Ecto neural progenitor cell (in vitro differentiated cells): ENCODE data around the gene LHX4.
A peak's percentile ranks its signal among the peaks of the same experiment; 100 is the strongest.

Source experiments
- DNase-seq: peaks from one replicate; pipeline ENCODE4 v3.0.0-alpha.2; 2018; ENCODE audit warnings: low spot score

The LHX4 gene

DNA sequence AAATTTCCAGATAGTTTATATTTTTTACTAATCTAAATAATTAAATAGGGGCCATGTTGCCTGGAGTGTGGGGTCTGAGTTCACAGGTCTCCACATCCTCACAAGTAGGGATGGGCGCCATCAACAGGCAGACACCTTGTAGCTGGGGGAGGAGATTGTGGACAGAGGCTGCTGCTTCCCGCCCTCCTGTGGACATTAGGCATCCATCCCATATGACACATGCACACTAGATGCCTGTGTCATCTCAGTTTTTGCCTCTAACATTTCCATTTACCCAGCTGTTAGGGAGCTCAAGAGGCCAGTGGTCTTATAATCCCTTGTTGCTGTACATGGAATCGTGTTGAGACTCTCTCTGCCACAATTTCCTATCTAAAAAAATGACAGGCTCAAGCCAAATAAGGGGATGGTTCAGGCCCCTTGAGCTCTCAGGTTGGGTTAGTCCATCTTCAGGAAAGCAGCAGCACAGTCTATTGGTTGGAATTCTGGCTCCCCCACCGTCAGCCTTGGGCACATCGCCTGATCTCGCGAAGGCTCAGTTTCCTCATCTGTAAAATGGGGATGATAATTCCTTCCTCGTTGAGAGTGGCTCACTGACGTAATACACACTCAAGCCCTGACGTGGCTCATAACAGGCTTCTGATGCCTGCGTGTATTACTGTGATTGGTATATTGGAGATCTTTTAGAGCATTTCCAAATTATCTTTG lies 13.6 kb downstream of the LHX4 start:
- no peak for DNase-seq

DNA sequence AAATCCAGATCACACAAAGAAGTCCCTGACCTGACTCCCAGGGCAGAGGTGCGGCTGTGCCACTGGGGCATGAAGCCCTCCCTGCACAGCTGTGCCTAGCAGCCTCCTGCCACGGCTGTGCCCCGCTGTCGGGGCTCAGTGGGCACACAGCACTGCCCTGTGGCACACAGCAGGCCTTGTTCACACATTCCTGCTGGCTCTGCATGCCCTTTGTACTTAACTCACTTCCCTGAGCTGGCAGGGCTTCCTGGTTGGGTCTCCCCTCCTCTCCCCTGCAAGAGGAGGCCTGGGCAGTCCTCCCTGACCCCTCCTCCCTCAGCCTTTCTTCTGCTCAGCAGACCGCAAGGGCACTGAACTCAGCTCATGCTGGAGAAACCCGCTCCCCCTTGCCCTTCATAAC lies 14.8 kb downstream of the LHX4 start:
- DNase-seq, result no peak

DNA sequence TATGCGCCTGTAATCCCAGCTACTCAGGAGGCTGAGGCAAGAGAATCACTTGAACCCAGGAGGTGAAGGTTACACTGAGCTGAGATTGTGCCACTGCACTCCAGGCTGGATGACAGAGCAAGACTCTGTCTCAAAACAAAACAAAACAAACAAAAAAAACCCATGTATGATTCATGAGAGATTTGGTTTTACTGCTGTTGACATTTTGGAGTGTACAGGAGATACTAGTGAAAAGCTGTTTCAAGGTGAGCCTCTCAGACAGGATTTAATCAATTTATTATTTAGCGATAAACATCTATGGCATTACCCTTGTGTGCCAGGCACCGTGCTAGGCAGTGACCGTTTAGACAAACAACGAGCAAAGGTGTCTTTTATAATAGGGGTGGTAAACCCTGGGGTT lies 16.5 kb downstream of the LHX4 start:
- DNase-seq, result no peak

DNA sequence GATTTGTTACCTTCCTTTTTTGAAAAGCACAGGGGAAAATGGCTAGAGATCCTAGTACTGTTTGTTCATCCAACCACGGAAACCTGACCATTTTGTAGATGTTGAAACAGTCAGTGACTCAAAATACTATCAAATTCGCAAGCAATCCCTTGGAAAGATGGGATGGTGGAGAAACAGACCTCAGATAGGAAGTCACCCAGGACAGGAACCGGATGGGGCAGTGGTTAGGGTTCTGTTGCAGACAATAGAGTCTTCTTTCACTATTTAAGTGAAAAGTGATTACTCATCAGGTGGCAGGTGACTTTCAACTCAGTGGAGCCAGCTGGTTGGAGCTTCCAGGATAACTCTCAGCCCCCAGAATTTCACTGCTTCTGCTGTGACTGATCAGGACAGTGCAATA lies 17.0 kb downstream of the LHX4 start:
- DNase-seq, result no peak

DNA sequence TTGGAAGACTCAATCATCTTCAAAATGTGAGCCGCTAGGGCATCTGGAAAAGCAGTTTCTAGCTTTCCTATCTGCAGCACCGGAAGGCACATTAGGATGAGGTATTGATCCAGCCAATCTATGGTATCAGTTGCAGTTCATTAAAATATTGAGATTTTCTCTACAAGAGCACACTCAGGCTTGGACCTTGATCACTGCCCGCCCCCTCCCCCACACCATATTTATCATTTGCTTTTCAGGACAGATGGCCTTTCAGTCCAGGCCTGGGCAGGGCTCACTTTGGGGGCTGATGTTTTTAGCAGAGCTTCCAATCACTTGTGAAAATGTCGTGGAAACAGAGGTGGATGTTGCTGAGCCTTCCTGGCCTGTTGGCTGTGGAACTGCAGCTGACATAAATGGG lies 17.5 kb downstream of the LHX4 start:
- DNase-seq, result no peak

DNA sequence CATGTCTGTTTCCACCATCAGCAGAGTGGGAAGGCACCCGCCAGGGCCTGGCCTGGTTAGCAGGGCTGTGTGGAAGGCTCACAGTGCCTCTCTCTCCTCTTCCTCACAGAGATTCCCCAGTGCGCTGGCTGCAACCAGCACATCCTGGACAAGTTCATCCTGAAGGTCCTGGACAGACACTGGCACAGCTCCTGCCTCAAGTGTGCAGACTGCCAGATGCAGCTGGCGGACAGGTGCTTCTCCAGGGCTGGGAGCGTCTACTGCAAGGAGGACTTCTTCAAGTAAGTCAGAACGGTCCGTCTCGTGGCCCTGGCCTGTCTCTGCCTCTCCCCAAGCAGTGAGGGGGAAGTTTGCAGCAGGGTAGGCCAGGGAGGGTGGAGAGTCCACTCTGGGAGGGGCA lies 18.1 kb downstream of the LHX4 start:
- no peak for DNase-seq

DNA sequence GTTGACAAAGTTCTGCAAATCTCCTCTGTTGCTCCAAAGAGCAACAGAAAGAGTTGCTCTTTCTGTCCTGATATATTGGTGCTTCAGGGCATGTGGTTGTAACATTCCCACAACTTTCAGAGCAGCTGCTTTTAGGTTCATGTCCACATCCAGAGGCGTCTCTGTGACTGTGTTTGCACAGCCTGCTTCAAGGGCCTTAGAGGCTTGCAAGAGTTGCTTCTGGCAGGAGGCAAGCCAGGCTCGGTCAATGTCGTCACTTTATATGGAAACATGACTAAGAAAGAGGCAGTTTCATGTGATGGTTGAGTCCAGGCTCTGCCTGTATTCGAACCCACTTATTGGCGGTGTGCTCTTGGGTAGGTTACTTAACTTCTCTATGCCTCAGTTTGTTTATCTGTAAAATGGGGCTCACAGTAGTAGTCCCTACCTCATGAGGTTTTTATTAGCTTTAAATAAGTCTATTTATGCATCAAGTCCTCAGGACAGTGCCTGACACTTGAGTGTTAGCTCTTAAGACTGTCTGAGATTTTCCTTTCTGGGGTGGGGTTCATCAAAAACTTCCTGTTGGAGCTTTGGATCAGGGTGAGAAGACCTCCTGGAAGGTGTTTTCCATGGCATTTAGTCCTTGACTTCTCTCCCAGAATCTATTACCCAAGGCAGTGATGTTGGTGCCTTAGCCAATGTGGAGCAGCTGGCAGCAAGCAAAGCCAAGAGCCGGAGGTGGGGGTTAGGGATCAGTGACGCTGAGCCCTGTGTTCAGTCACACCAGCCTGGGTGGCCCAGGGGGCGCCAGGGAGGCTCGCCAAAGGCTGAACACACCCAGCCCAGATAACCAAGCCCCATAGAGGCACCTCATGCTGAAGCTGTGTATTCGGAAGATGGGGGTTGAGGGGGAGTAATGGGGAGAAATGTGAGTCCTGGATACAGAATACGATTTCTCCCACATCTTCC lies 18.9 kb downstream of the LHX4 start:
- DNase-seq, result no peak

DNA sequence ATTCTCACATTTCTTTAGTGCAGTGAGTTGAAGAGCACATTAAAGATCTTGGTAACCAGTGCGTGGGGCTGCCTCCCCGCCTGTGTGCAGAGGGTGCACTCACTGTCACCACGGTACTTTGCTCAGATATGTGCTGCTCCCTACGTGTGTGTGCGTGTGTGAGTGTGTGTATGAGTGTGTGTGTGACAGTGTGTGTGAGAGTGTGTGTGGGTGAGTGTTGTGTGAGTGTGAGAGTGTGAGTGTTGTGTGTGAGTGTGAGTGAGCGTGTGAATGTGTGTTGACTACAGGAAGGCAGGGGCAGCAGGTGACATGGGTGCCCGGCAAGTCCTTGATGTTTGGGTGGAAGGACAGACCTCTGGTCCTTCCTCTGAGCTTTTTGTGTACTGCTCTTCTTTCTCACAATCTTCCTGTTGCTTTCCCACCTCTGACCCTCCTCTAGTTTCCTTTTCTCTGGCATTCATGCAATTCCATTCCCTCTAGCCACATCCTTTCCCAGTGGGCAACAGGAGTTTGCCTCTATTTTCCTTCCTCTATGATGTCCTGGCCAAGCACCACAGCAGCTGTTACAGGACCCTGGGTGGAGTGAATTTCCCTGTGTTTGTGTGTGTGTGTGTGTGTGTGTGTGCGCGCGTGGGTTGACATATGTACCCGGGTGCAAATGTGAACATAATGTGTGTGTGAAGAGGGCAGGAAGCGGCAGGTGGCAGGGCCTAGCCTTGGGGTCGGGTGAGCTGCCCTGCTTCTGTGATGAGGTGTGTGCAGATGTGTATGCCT lies 19.8 kb downstream of the LHX4 start:
- DNase-seq, result no peak

DNA sequence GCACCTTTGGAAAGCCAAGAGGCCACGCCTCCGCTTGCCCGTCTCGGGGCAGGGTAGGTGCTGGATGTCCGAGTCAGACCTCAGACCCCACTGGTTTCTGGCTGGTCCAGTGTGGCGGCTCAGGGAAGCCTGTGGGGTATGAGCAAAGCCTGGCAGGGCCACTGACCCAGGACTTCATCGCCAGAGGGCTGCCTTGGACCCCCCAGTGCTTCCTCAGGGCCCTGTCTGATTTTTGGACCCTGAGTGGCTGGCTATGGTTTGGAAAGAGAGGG lies 20.4 kb downstream of the LHX4 start:
- DNase-seq, result no peak

DNA sequence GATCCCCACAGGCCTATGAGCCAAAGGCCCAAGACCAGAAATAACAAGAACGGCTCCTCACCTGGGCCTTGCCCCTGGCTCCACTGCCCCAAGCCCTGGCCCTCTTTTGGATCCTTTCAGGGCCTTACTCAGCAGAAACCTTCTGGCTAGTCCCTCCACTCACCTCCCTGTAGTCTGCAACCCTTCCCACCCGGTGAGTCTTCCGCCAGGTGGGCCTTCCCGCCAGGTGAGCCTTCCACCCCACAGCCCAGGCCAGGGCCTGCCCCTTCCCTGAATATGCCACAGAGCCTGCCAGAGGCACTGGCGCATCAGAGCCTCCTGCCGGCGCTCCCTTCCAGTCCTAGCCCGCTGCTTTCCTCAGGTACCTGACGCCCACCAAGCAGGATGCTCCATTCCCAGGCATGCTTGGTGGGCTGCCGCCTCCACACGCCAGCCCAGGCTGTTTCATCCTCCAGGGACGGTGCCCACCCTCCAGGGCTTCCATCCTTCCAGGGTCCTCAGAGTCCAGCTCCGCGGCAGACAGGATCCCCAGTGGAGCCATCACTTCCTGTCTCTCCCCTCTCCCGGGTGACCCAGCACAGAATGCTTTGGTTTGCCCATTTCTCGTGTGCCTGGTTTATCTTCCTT lies 20.9 kb downstream of the LHX4 start:
- DNase-seq, result no peak

DNA sequence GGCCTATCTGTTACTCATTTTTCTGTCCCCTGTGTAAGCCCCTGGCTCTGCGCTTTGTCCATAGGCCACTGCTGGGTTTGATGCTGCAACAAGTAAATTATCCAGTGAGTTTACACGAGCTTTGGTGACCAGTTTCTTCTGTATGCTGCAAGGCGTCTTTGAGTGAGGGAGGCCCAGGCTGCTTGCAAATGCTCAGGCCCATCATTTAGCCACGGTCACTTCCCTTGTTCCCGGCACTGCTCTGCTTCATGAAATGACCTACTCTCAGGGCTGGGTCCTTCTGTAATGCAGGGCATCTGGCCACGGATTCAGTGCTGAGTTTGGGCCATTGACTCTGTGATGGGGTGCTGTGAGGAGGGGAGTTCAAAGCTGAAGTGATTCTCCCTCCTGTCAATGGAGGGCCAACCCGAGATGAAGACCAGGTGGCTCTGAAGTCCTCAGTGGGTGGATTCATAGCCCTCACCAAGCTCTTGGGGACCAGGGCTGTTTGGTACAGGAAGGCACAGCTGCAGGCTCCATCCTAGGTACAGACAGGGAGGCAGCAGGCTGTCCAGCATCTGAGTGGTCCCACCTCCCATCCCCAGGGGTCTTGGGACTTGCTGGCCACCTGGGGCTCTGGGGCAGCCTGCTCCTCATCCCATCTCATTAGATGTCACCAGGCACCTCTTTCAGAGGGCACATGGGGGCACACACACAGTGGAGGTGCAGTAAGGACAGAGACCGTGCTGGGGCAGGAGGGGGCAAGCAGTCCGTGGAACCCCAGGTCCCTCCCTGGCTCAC lies 21.7 kb downstream of the LHX4 start:
- peak; percentile 39 for DNase-seq

DNA sequence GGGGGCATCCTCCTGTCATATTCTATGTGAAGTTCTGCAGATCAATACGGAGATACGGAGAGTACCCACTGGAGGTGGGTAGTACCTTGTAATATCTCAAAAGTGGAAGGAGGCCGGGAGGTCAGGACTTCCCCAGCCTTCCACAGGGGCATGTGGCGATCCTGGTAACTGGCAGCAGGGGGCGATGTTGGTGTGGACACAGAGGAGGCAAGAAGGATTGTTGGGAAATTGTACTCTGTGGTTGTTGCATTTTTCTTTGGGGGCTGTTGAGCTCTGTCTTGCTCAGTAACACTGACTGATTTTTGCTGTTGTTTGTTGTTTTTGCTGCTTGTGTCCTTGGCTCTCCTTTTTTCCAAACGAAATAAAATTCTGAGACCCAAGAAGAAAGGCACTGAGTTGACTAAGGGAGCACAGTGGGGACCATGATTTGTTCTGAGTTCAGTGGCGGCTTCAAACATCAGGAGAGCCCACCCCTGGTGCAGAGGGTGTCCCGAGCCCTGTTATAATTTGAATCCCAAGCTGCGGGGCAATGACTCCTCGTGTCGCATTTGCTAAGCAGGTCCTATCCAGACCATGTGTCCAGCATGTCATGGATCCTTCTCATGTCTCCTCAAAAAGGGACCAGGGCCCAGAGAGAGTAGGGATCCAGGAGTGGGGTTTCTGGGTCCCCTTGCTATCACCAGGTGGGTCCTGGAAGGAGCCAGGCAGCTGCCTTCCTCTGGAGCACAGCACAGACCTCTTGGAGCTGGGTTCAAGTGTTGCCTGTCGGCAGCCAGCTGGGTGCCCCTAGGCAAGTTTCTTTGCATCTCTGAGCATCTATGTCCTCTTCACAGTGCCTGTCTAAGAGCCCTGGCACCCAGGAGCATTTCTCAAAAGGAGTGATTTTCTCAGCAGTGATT lies 22.8 kb downstream of the LHX4 start:
- DNase-seq, result peak; percentile 86

DNA sequence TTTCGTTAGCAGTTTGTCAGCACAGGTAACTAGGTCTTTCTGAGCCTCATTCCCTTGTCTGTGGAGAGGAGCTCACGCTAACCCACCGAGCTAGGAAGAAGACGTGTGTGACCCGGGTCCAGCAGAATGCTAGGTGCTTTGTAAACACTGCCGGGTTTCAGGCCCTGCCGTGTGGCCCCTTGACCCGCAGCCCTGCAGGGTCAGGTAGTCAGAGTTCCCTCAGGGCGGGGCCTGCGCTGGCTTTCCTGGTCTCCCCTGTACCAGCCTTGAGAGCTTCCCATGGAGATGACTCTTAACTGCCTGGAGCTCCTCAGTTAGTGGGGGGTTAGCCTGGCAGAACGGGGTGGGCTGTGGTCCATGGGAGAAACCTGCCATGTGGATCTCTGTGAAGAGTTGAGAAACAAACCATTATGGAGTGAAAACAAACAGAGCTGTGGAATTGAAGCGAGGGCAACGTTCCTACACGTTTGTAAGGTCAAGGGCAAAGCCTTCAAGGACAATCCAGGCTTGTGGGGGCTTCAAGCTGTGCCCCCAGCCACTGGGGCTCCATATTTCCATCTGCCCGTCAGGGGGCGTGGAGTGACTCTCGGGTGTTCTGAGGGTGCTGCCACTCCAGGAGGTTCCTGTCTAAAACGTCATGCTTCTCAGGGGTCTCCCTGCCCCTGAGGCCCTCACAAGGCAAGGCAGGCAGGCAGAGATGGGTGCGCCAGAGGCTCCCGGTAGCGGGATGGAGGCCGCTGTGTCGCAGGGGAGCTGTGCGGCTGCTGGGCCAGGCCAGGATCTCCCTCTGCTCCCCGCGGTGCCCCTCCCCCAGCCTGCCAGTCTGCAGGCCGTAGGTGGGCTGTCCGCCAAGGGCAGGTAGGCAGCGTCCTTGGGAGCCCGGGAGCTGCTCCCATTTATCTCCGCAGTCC lies 23.8 kb downstream of the LHX4 start:
- peak; percentile 46 for DNase-seq

DNA sequence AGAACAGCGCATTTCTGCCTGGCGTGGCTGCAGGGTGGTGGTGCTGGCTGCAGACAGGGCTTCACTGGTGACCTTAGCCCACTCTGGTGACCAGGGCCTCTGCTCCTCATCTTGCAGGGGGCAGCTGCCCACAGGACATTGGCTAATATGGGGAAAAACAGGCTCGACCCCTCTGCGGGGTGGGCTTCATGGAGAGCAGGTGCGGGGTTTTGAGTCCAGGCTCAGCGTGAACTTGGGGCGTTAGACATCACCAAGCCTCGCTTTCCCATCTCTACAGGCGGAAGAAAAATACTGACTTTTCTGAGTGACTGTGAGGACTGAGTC lies 24.4 kb downstream of the LHX4 start:
- DNase-seq, result no peak

DNA sequence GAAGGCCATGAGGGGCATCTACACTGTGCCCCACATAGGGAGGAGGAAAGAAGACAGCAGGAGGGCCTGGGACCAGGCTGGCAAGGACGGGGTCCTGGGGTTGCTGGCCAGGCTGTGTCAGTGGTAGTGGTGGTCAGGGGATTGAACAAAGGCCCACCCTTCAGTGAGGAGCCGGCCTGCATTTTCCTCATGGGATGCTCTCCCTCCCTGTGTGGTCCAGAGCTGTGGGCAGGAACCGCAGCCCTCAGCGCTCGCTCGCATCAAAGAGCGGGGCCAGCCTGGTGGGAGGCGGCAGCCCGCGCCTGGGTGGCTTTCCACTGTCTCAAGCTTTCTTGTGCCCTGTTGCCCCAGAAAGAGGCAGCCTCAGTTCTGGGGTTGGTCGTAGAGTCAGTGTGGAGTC lies 24.8 kb downstream of the LHX4 start:
- DNase-seq, result no peak

DNA sequence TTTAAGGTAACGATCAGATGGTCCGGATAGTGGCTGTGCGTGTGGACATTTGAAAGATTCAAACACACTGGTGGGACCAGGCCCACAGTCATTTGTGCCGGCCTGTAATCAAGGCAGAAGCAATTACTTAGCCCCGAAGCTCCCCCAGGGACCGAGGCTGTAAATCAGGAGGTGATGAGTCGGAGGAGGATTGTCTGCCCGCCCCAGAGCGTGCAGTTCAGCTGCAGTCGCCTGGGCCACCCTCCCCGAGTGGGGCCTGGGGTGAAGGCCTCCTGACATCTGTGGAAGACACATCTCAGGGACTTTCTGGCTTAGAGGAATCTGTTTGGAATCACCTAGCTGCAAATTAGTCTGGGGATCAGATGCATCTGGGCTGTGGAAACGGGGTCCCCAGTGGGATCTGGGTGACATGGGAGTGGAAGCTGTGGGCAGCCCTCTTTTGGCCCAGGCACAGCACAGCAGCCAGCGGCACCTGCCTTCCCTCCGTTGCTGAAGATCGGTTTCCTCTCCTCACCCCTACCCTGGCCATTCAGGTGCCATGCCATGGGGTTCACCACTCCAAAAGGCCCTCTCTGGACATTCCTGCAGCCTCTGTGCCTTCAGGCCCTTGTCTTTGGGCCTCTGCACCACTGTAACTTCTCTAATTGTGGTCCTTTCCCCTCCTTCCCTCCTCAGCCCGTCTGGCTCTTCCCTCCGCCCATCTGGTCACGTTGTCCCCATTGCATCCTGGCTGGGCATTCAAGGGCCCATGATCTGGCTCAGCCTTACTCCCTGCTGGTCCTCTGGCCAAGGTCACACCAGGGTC lies 25.7 kb downstream of the LHX4 start:
- no peak for DNase-seq

DNA sequence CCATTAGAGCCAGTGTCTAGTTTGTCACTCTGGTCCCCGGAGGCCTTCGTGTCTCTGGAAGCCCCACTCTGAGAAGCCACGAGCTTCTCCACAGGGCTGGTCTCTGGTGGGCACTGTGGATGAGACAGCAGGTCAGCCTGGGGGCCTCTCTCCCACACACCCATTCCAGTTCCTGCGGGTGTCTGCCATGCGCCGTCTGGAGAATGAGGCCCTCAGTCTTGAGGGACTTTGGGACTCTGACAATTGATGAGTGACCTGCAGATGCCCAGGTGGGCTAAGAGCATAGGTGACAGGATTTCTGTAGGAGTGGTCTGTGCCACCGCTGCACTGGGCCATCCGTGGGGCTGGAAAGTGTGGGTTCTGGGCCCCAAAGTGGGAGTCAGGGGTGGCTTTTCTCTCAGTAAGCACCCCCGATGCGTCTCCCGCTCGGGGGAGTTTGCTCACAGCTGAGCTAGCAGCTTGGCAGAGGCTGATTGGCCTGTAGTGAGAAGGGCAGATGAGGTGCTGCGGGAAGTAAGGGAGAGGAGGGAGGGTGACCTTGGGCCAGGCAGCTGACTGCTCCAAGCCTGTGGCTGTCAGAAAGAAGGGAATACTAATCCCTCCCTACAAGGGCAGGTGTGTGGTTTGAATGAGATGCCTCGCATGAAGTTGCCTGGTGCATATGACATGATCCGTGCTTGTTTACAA lies 26.4 kb downstream of the LHX4 start:
- no peak for DNase-seq

DNA sequence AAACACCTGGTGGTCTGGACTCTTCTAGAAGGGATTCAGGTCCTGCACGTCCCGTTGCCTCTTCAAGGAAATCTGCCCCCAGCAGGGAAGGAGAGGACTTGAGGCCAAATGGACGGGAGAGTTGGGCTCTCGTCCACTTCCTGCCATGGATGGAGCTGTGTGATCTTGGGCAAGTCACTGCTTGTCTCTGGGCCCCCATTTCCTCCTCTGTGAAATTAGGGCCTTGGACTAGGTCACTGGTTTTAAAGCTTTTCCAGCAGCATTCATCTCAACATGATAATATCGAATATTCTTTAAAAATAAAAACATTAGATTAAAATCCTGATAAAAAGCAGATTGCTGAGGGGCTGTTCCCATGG lies 26.9 kb downstream of the LHX4 start:
- DNase-seq, result no peak
